Right forelimb (tissue), 1 donor: ENCODE data around the gene HSD17B8.

ENCODE experiments used
- DNase-seq: peaks from one replicate; pipeline ENCODE4 v3.0.0-alpha.2; 2018

HSD17B8 gene

GRCh38 chr6:33171880-33172687 lies 32.4 kb upstream of the HSD17B8 start:
- DNase-seq = no peak

GRCh38 chr6:33172688-33173534 lies 31.5 kb upstream of the HSD17B8 start:
- no peak for DNase-seq

GRCh38 chr6:33173535-33174180 lies 30.8 kb upstream of the HSD17B8 start:
- DNase-seq = no peak

- no peak for DNase-seq
Observed at GRCh38 chr6:33174784-33175183, 29.7 kb upstream of the HSD17B8 start.

DNA sequence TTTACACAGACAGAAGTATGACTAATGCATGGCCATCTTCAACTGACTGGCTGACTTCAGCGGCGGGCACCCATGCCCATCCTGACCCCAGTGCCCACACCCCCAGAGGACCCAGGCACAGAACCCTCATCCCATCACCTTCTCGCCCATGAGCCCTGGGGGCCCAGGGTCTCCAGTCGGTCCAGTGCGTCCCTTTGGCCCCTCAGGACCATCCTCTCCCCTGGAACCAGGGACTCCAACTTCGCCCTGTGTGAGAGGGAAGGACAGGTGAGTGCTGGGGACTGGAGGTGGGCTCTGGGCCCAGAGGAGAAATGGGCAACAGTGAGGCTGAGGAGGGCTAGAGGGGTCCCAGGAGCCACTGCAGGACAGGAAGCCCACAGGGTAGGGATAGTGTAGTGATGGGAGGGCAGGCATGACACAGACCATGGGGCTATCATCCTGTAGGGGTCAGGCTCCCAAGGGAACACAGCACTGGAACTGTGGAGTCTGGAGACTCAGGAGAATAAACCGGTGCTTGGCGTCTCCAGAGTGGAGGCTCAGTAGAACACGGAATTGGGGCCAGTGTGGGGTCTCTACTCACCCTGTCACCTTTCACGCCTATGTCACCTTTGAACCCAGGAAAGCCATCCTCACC lies 28.9 kb upstream of the HSD17B8 start:
- no peak for DNase-seq

DNA sequence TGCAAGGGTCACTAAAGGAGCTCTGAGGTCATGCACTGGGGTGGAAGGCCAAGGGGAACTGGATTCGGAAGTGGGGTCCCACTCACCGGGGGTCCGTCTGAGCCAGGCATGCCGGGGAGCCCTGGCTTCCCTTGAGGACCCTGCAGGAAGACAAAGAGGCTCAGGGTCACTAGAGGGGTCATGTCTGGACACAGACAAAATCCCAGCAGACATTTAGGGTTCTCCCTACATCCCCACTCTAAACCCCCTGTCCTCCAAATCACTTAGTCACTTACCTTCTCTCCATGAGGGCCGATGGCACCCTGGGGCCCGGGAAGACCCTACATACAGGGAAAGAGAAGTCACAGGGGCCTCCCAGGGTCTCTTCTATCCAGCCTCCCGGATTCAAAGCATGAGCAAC lies 27.5 kb upstream of the HSD17B8 start:
- DNase-seq = no peak

GRCh38 chr6:33177552-33178446 lies 26.7 kb upstream of the HSD17B8 start:
- DNase-seq = peak; percentile 78

DNA sequence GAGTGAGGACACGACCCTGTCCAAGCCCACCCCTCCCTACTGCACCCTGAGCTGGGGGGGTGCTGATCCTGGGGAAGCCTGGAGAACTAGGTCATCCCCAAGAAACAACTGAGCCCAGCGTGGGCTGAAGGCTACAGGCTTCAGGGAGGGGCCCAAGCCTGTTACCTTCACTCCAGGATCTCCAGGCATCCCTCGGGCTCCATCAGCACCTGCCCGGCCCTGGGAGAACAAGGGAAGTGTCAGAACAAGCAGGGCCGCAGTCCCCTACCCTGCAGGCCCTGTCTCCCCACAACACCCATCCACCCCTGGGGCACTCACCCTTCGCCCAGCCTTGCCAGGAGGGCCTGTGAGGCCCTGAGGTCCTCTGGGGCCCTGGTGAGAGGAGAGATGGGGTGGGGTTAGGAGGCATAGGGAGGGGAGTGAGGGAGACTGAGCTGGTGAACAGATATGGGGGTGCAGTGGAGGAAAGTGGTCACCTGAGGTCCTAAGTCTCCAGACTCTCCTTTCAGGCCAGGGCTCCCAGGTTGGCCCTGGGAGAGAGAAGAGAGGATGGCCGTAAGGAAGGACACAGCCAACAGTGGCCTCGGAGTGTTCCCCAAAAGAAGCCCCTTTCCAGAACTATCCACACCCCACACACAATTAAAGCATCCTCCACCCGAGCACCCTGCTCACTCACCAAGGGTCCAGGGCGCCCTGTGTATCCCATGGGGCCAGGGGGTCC lies 25.5 kb upstream of the HSD17B8 start:
- no peak for DNase-seq

DNA sequence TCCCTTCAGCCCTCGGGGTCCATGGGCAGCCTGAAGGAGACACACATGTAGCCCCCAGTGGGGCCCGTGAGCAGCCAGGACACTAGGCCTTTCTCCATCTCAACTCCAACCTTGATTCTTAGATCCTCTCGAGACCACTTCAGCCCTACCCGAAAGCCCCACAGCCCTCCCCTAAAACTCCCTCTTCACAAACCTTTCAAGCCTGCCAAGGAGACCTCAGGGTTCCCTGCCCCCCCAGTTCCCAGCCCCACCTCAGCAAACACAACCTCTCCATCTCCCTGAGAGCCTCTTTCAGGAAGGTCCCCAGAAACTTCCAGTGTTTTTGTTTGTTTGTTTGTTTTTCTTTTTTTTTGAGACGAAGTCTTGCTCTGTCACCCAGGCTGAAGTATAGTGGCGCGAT lies 23.3 kb upstream of the HSD17B8 start:
- no peak for DNase-seq

DNA sequence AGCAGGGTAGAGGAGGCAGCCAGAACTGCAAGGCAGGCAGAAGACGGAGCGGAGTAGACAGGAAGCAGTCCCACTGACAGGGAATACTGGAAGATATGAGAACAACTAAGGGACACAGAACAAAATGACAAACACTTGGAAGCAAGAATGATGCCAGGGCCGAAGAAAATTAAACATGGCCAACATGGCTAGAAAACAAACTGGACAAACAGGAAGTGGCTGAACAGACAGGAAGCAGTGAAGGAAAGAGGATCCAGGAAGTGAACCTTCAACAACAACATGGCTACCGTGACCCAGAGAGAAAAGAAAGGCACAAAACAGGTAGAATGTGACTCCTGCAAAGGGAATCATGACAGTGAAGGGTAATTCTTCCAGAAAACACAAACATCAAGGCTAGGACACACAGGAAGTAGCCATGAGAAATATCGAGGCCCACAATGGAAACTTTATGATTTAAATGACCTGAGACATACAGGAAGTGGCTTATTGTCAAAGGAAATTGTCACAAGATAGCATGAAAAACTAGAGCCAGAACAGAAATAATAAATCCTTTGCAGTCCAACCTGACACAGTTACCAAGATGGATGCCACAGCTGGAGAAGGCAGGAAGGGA lies 21.3 kb upstream of the HSD17B8 start:
- DNase-seq = no peak

- no peak for DNase-seq
Observed at GRCh38 chr6:33185190-33185589, 19.3 kb upstream of the HSD17B8 start.

GRCh38 chr6:33185654-33186187 lies 18.7 kb upstream of the HSD17B8 start:
- no peak for DNase-seq

DNA sequence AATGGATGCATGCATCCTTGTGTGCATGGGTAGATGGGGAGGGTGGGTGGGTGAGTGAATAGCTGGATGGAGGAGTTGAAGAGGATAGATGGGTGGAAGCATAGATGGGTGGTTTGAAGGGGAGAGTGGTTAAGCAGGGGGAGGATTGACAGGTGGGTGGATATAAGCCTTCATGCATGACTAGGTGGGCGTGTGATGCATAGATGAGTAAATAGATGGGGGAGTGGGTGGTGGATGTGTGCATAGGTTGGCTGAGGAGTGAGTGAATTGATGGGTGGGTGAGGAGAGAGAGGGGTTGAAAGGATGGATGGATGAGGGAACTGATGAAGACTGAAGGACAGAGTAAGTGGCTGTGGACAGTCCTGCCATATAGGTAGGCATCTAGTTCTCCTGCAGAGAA lies 16.6 kb upstream of the HSD17B8 start:
- no peak for DNase-seq

- no peak for DNase-seq
Observed at GRCh38 chr6:33189164-33189563, 15.3 kb upstream of the HSD17B8 start.

DNA sequence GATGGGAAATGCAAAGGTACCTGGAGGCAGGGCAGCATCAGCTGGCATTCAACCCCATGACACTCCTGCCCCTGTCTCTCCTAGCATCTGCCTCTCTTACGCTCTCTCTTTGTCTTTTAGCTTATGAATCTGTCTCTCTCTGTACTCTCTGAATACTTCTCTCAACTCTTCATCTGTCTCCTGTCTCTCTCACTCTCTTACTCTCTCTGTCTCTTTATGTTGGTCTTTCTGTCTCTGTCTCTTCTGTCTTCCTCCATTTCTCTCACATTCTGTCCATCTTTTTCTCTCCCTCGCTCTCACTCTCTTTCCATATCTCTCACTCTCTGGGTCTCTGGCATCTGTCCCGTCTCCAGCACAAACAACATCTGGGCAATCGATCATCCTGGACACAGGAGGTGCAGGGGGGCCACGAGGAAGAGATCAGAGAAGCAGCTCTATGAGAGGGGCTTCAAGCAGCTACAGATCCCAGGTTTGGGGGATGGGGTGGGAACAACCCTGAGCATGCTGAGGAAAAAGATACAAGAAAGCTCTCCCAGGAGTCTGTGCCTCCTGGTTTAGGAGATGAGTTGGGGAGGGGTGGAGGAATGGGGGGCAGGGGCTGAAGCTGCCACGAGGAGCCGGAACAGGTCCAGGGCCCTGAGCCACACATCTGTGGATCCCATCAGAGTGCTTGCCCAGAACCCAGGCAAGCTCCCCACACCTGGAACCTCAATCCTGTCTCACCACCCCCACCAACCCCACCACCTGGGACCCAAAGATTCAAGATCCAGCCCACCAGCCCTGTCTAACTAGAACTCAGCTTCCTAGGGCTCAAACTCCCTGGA lies 14.6 kb upstream of the HSD17B8 start:
- DNase-seq = peak; percentile 72

DNA sequence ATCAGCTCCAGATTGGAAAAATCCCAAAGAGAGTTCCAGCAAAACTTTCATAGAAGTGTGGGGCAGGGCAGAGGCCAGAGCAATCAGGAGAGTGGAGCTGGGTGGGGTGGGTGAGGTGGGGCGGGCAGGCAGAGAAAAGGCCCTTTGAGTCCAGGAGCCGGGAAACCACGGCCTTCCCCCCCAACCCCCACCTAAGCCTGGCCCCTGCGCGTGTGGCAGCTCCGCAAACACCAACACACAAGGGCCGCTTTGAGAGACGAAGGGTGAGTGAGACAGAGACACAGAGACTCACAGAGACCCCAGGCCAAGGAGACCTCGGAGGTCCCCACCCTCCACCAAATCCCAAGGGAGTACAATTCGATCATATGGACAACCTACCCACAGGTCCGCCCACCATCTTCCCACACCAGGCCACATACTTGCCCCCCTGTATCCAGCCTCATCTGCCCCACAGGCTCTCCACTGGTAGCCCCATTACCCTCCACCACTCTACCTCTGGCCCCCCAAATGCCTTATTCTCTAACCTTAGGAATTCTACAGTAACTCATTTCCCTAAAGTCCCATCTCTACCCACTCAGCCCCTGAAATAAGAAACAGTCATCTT lies 13.8 kb upstream of the HSD17B8 start:
- peak; percentile 67 for DNase-seq

DNA sequence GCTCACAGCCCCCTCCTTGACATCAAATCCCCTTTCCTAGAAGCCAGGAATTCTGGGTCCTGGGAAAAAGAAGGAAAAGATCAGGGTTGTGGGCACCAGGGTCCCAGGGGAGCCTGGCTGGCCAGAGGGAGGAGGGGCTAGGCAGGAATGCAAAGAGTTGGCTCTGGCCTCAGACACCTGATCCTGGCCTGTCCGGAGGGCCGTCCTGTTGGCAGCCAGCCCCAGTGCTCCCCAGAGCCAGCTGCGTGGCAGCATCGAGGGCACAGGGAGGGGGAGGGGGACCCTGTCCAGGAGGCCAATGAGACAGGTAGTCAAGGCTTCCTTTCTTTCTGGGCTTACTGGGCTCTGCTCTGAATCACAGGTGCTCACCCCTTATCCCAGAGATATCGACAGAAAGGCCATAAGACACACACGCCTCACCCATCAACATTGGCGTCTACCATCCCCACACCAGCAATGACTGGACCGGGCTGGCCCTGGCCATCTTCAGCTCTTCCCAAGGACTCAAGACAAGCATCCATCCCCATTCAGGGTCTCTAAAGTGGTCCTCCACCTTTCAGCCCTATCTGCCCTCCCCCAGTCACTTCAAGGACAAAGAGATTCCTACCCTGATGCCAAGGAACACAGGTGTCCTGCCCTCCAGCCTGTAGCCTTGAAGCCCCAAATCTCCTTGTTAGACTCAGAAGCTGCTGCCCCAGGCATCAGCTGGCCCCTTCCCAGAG lies 12.9 kb upstream of the HSD17B8 start:
- DNase-seq = peak; percentile 76

DNA sequence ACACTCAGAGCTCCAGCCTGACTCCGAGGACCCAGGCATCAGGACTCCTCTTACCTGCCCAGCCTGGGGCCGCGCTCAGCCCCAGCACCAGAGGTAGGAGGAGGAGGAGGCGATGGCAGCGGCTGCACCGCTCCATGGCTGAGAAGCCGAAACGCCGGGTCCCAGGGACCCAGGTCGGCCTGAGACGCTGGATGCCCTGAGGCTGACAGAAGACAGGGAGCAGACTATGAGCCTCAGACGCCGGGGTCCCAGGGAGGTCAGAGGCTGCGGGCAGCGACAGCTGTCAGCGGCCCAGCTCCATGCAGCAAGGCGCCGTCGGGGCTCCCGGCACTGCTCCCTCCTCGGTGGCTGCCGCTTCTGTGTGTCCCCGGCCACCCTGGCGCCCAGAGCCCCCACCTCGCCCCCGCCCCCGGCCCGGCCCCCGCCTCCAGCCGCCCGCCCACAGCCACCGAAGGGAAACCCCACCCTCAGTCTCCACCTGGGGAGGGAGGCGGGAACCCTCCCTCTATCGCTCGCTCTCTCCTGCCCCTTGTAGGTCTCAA lies 12.3 kb upstream of the HSD17B8 start, which contains the start of gene COL11A2:
TSS of gene COL11A2 (minus strand) at position 363 of the 542 bp plus-strand sequence. CDS start at position 136, 227 bp downstream.
- no peak for DNase-seq
